Measurements from ENCODE around the gene CCM2L. TPM values are rescaled to one million over a fixed set of nuclear protein-coding genes. Genes with fewer than 3 reads are reported as not detected.

Gene CCM2L
- total RNA-seq, 1 experiment from 2014 or later = 0.32 TPM

- ChIA-PET POLR2A (no interaction called here), CTCF (interaction anchor here (1.0 to 1.9 kb wide), 3 partner anchors 18 to 117 kb away, joined by 6 to 11 read pairs (median 6); partner anchors contain the start of gene PDRG1)
- DNase-seq = no peak
- Histone ChIP-seq H3K36me3 (ENCODE audit: control insufficient read depth, insufficient read depth, low read length) (no peaks in the 10 kb centered on the region), H3K4me1 (0 out of 2 replicates have a peak, but pooled peaks cover 11% of the 10 kb centered on the region), H3K4me3 (ENCODE audit: low read depth, low read length) (no peak overlapping the region), H3K9me3 (0 out of 2 replicates have a peak, but pooled peaks cover 3% of the 10 kb centered on the region), H3K27me3 (replicated peaks; ENCODE audit: control insufficient read depth, insufficient read depth, low read length) (no peaks in the 10 kb centered on the region; the same call in 1 of the 2 replicates)
- Mint-ChIP-seq H3K27me3 (ENCODE audit: insufficient read depth, unreplicated experiment) (peaks cover 34% of the 10 kb centered on the region), H3K4me1 (ENCODE audit: low read depth, unreplicated experiment) (no peaks in the 10 kb centered on the region), H3K9me3 (ENCODE audit: unreplicated experiment) (no peaks in the 10 kb centered on the region), H3K4me3 (ENCODE audit: unreplicated experiment) (no peak overlapping the region), H3K36me3 (ENCODE audit: insufficient read depth, unreplicated experiment) (no peaks in the 10 kb centered on the region), H3K27ac (ENCODE audit: unreplicated experiment) (no peak overlapping the region)
- intact Hi-C loops (cut with micrococcal nuclease; ENCODE audit: unreplicated experiment) = loop anchor here (5.0 kb wide), 2 partner anchors 47 to 62 kb away; no protein-coding TSS in a partner anchor
- no TSS peak for BruUV-seq (replicated peaks)
- TF ChIP-seq, protein P1, sequence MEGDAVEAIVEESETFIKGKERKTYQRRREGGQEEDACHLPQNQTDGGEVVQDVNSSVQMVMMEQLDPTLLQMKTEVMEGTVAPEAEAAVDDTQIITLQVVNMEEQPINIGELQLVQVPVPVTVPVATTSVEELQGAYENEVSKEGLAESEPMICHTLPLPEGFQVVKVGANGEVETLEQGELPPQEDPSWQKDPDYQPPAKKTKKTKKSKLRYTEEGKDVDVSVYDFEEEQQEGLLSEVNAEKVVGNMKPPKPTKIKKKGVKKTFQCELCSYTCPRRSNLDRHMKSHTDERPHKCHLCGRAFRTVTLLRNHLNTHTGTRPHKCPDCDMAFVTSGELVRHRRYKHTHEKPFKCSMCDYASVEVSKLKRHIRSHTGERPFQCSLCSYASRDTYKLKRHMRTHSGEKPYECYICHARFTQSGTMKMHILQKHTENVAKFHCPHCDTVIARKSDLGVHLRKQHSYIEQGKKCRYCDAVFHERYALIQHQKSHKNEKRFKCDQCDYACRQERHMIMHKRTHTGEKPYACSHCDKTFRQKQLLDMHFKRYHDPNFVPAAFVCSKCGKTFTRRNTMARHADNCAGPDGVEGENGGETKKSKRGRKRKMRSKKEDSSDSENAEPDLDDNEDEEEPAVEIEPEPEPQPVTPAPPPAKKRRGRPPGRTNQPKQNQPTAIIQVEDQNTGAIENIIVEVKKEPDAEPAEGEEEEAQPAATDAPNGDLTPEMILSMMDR (IDR thresholded peaks at IDR 0.05; ENCODE audit: insufficient read depth in 1 of 2, low read depth in 1 of 2, low read length in 1 of 2, severe bottlenecking in 1 of 2, unreplicated experiment in 1 of 2) = no peak
Measured at GRCh38 chr20:31969991-31970390, 40.2 kb upstream of the CCM2L start.

DNA sequence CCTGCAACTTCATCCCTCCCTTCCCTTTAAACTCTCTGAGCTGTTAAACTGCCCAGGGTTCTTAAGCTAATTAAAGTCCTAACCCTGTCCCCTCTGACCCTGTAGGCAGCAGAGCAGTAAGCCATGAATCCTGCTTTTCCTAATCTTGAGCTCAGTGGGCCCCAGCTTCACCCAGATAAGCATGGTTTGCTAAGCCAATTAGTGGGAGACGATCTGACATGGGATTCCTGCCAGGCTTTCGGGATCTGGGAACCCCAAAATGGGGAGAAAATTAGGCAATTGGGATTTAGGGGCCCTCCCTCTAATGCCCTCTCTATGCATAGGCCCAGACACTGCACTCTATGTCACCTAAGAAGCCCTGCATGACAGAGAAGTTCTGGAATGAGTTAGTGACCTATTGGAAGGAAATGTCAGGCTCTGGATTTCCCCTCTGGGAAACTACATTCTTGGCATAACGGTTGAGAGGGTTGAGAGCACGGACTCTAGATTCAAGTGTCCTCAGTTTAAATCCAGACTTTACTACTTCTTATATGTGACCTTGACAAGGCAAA is 37.7 kb upstream of the CCM2L start:
- no TSS peak for BruUV-seq (replicated peaks)
- Histone ChIP-seq H3K4me1 (0 out of 2 replicates have a peak, but pooled peaks cover 11% of the 10 kb centered on the region), H3K4me3 (ENCODE audit: low read depth, low read length) (no peak overlapping the region), H3K9me3 (0 out of 2 replicates have a peak, but pooled peaks cover 3% of the 10 kb centered on the region), H3K27me3 (replicated peaks; ENCODE audit: control insufficient read depth, insufficient read depth, low read length) (no peaks in the 10 kb centered on the region; the same call in 1 of the 2 replicates), H3K36me3 (ENCODE audit: control insufficient read depth, insufficient read depth, low read length) (no peaks in the 10 kb centered on the region)
- ChIA-PET CTCF (interaction anchor here (0.6 to 1.3 kb wide), 4 partner anchors 21 to 237 kb away, joined by 3 to 7 read pairs (median 4); partner anchors contain the start of gene PDRG1), POLR2A (no interaction called here)
- H3K9me3 Mint-ChIP-seq (ENCODE audit: unreplicated experiment) = no peaks in the 10 kb centered on the region
- no peaks in the 10 kb centered on the region for H3K4me1 Mint-ChIP-seq (ENCODE audit: low read depth, unreplicated experiment)
- H3K4me3 Mint-ChIP-seq (ENCODE audit: unreplicated experiment) = no peak overlapping the region
- H3K27ac Mint-ChIP-seq (ENCODE audit: unreplicated experiment) = no peak overlapping the region
- peaks cover 37% of the 10 kb centered on the region for H3K27me3 Mint-ChIP-seq (ENCODE audit: insufficient read depth, unreplicated experiment)
- DNase-seq = no peak
- TF ChIP-seq, protein P1 (IDR thresholded peaks at IDR 0.05; ENCODE audit: insufficient read depth in 1 of 2, low read depth in 1 of 2, low read length in 1 of 2, severe bottlenecking in 1 of 2, unreplicated experiment in 1 of 2) = no peak
- intact Hi-C loops (cut with micrococcal nuclease; ENCODE audit: unreplicated experiment) = no loop called here
- no peaks in the 10 kb centered on the region for H3K36me3 Mint-ChIP-seq (ENCODE audit: insufficient read depth, unreplicated experiment)

GRCh38 chr20:31974296-31974695 is 35.9 kb upstream of the CCM2L start:
- H3K9me3 Mint-ChIP-seq (ENCODE audit: unreplicated experiment) = no peaks in the 10 kb centered on the region

More at GRCh38 chr20:31974296-31974695, 35.9 kb upstream of the CCM2L start:
- Mint-ChIP-seq H3K4me3 (ENCODE audit: unreplicated experiment) (no peak overlapping the region), H3K27ac (ENCODE audit: unreplicated experiment) (no peak overlapping the region), H3K27me3 (ENCODE audit: insufficient read depth, unreplicated experiment) (peaks cover 34% of the 10 kb centered on the region), H3K4me1 (ENCODE audit: low read depth, unreplicated experiment) (no peaks in the 10 kb centered on the region), H3K36me3 (ENCODE audit: insufficient read depth, unreplicated experiment) (no peaks in the 10 kb centered on the region)
- no peaks in the 10 kb centered on the region for H3K27me3 ChIP-seq (replicated peaks; ENCODE audit: control insufficient read depth, insufficient read depth, low read length)
- ChIA-PET POLR2A (no interaction called here), CTCF (no interaction called here)
- no peaks in the 10 kb centered on the region for H3K9me3 ChIP-seq
- TF ChIP-seq, protein P1 (IDR thresholded peaks at IDR 0.05; ENCODE audit: insufficient read depth in 1 of 2, low read depth in 1 of 2, low read length in 1 of 2, severe bottlenecking in 1 of 2, unreplicated experiment in 1 of 2) = no peak
- BruUV-seq (replicated peaks) = no TSS peak
- intact Hi-C loops (cut with micrococcal nuclease; ENCODE audit: unreplicated experiment) = no loop called here
- no peak for DNase-seq
- H3K36me3 ChIP-seq (ENCODE audit: control insufficient read depth, insufficient read depth, low read length) = no peaks in the 10 kb centered on the region
- no peak overlapping the region for H3K4me3 ChIP-seq (ENCODE audit: low read depth, low read length)
- H3K4me1 ChIP-seq = 0 out of 2 replicates have a peak, but pooled peaks cover 7% of the 10 kb centered on the region

All from Caco-2 (cell line).